ENCODE data around the gene HRCT1. TPM values are rescaled to one million over a fixed set of nuclear protein-coding genes. Genes with fewer than 3 reads are reported as not detected.

HRCT1 gene
- total RNA-seq, 2 experiments from 2014 or later = not detected

GRCh38 chr9:35930521-35930920 lies 24.5 kb downstream of the HRCT1 start:
- Mint-ChIP-seq H3K27me3 (no peaks in the 10 kb centered on the region), H3K27ac (no peak overlapping the region), H3K9me3 (no peaks in the 10 kb centered on the region), H3K36me3 (ENCODE audit: low read depth) (no peaks in the 10 kb centered on the region), H3K4me3 (no peak overlapping the region), H3K4me1 (ENCODE audit: low read depth) (peaks cover 27% of the 10 kb centered on the region)
- no peak overlapping the region for H3K27ac ChIP-seq (ENCODE audit: low read depth in 1 of 2, low read length in 2 of 2)
- no peaks in the 10 kb centered on the region for H3K27me3 ChIP-seq (ENCODE audit: control insufficient read depth in 1 of 2, insufficient read depth in 2 of 2, low read length in 2 of 2)
- H3K36me3 ChIP-seq (ENCODE audit: insufficient read depth, low read length) = no peaks in the 10 kb centered on the region
- ChIA-PET CTCF (no interaction called here), POLR2A (no interaction called here)
- H3K4me1 ChIP-seq (ENCODE audit: insufficient read depth, low read length) = peaks cover 3% of the 10 kb centered on the region
- H3K9me3 ChIP-seq (ENCODE audit: control insufficient read depth in 1 of 2, insufficient read depth in 1 of 2, low read length in 2 of 2) = no peaks in the 10 kb centered on the region
- ATAC-seq (ENCODE audit: poor library complexity) (no peak), DNase-seq (no peak)
- no peak for TF ChIP-seq CTCF (IDR thresholded peaks at IDR 0.05)
- intact Hi-C loops (cut with DNase I, micrococcal nuclease) = no loop called here
- no peak overlapping the region for H3K4me3 ChIP-seq (ENCODE audit: low read length)

- H3K27ac Mint-ChIP-seq = no peak overlapping the region
- no peak for ATAC-seq (ENCODE audit: poor library complexity)
- ChIA-PET POLR2A (no interaction called here), CTCF (no interaction called here)
- TF ChIP-seq CTCF (IDR thresholded peaks at IDR 0.05) = no peak
- intact Hi-C loops (cut with DNase I, micrococcal nuclease) = no loop called here
- peaks cover 3% of the 10 kb centered on the region for H3K4me1 ChIP-seq (ENCODE audit: insufficient read depth, low read length)
- no peak overlapping the region for H3K4me3 Mint-ChIP-seq
- no peaks in the 10 kb centered on the region for H3K27me3 Mint-ChIP-seq
- H3K27me3 ChIP-seq (ENCODE audit: control insufficient read depth in 1 of 2, insufficient read depth in 2 of 2, low read length in 2 of 2) = no peaks in the 10 kb centered on the region
- no peaks in the 10 kb centered on the region for H3K36me3 Mint-ChIP-seq (ENCODE audit: low read depth)
- H3K4me3 ChIP-seq (ENCODE audit: low read length) = no peak overlapping the region
- peaks cover 27% of the 10 kb centered on the region for H3K4me1 Mint-ChIP-seq (ENCODE audit: low read depth)
- no peaks in the 10 kb centered on the region for H3K36me3 ChIP-seq (ENCODE audit: insufficient read depth, low read length)
- no peaks in the 10 kb centered on the region for H3K9me3 Mint-ChIP-seq
- no peaks in the 10 kb centered on the region for H3K9me3 ChIP-seq (ENCODE audit: control insufficient read depth in 1 of 2, insufficient read depth in 1 of 2, low read length in 2 of 2)
- no peak for DNase-seq
- no peak overlapping the region for H3K27ac ChIP-seq (ENCODE audit: low read depth in 1 of 2, low read length in 2 of 2)
Measured at GRCh38 chr9:35930989-35931388, 25.0 kb downstream of the HRCT1 start.

GRCh38 chr9:35932735-35933134 lies 26.7 kb downstream of the HRCT1 start:
- Mint-ChIP-seq H3K9me3 (peaks cover 2% of the 10 kb centered on the region), H3K27ac (no peak overlapping the region), H3K27me3 (no peaks in the 10 kb centered on the region), H3K4me3 (no peak overlapping the region), H3K36me3 (ENCODE audit: low read depth) (no peaks in the 10 kb centered on the region), H3K4me1 (ENCODE audit: low read depth) (peaks cover 44% of the 10 kb centered on the region)
- DNase-seq = peak in 2 of 14 experiments; percentile 32 to 57
- peaks cover 6% of the 10 kb centered on the region for H3K4me1 ChIP-seq (ENCODE audit: insufficient read depth, low read length)
- ChIA-PET CTCF (interaction anchor here (0.6 kb wide), 1 partner anchor 1517 kb away, joined by 3 read pairs; no protein-coding TSS in a partner anchor), POLR2A (no interaction called here)
- peak; percentile 71 for ATAC-seq (ENCODE audit: poor library complexity)
- no peak for TF ChIP-seq CTCF (IDR thresholded peaks at IDR 0.05)
- no peaks in the 10 kb centered on the region for H3K9me3 ChIP-seq (ENCODE audit: control insufficient read depth in 1 of 2, insufficient read depth in 1 of 2, low read length in 2 of 2)
- H3K27me3 ChIP-seq (ENCODE audit: control insufficient read depth in 1 of 2, insufficient read depth in 2 of 2, low read length in 2 of 2) = no peaks in the 10 kb centered on the region
- no peaks in the 10 kb centered on the region for H3K36me3 ChIP-seq (ENCODE audit: insufficient read depth, low read length)
- no peak overlapping the region for H3K27ac ChIP-seq (ENCODE audit: low read depth in 1 of 2, low read length in 2 of 2)
- intact Hi-C loops (cut with DNase I, micrococcal nuclease) = no loop called here
- H3K4me3 ChIP-seq (ENCODE audit: low read length) = no peak overlapping the region
